Endothelial cell of umbilical vein (primary cell): ENCODE measurements around the gene RNF112. TPM values are rescaled to one million over a fixed set of nuclear protein-coding genes. Genes with fewer than 3 reads are reported as not detected.

Experiments
- BruUV-seq: library from RNA; stranded (reverse); fragments of 400-500 nt; replicated peaks from 2 replicates; lab custom pipeline; 2021; lab: Mats Ljungman, UMichigan
- CTCF ChIA-PET: fragments of 300-600, 350-600 bp; sonication (Branson Sonifier 250); formaldehyde crosslinking; loops from one replicate; lab custom pipeline; 2021; ENCODE audit warnings: antibody characterized with exemption, inconsistent platforms; lab: Charles Lee
- POLR2A ChIA-PET: fragments of 300-600, 350-600 bp; sonication (Branson Sonifier 250); formaldehyde crosslinking; loops from one replicate; lab custom pipeline; 2021; ENCODE audit warnings: antibody characterized with exemption, inconsistent platforms; lab: Charles Lee
- DNase-seq: peaks from one replicate; pipeline ENCODE4 v3.0.0-alpha.2; 2011; ENCODE audit warnings: low read depth, low spot score
- FAIRE-seq: peaks from 2 replicates; lab custom pipeline; 2011; peaks lifted over from hg19 to GRCh38; lab: Jason Lieb, UNC
- H2AFZ ChIP-seq: 2 replicates; pipeline ENCODE4 v1.6.0; 2012; ENCODE audit warnings: low read depth, low read length, control low read depth, inconsistent platforms
- H3K27ac ChIP-seq: 2 replicates; pipeline ENCODE4 v1.5.1; 2011; ENCODE audit warnings: low read depth, mild to moderate bottlenecking, control low read depth, low read length, moderate library complexity; ENCODE audit not compliant: insufficient read depth
- H3K27me3 ChIP-seq, 2 experiments: 2 replicates each; pipeline versions ENCODE4 v1.6.0 to v1.6.1; 2011; ENCODE audit warnings: low read length in 2 of 2, mixed read lengths in 1 of 2; ENCODE audit not compliant: control insufficient read depth in 2 of 2, insufficient read depth in 2 of 2
- H3K36me3 ChIP-seq, 2 experiments: 2 replicates in 1 of 2; 3 replicates in 1 of 2; pipeline ENCODE4 v1.5.1; 2011; ENCODE audit warnings: low read length in 2 of 2, mild to moderate bottlenecking in 1 of 2, moderate library complexity in 1 of 2; ENCODE audit not compliant: control insufficient read depth in 2 of 2, insufficient read depth in 2 of 2; ENCODE audit errors: extremely low read depth in 1 of 2
- H3K4me1 ChIP-seq: 3 replicates; pipeline ENCODE4 v1.5.1; 2011; ENCODE audit warnings: mild to moderate bottlenecking, low read length; ENCODE audit not compliant: control insufficient read depth, insufficient read depth; ENCODE audit errors: extremely low read depth
- H3K4me2 ChIP-seq: 2 replicates; pipeline ENCODE4 v1.6.1; 2011; ENCODE audit warnings: low read length, control low read depth, mixed read lengths; ENCODE audit not compliant: insufficient read depth
- H3K4me3 ChIP-seq, 3 experiments: fragments of 200-600 bp in 1 of 3; sonication (generic), shearing (Covaris generic) in 1 of 3; replicated peaks in 1 of 3; 2 replicates each; pipeline ENCODE4 v1.5.1; 2011 to 2016; ENCODE audit warnings: control low read depth in 3 of 3, low read length in 3 of 3, mild to moderate bottlenecking in 2 of 3, inconsistent platforms in 1 of 3, low read depth in 1 of 3, moderate library complexity in 1 of 3; ENCODE audit not compliant: insufficient read depth in 1 of 3
- H3K79me2 ChIP-seq: 2 replicates; pipeline ENCODE4 v1.6.0; 2012; ENCODE audit warnings: low read length, inconsistent platforms; ENCODE audit not compliant: control insufficient read depth, insufficient read depth
- H3K9ac ChIP-seq: replicated peaks from 2 replicates; pipeline ENCODE3; 2011; ENCODE audit warnings: low read length, control low read depth; ENCODE audit not compliant: insufficient read depth; ENCODE audit errors: extremely low read depth
- H3K9me1 ChIP-seq: replicated peaks from 3 replicates; pipeline ENCODE4 v1.6.0; 2011; ENCODE audit warnings: mild to moderate bottlenecking, low read length; ENCODE audit not compliant: control insufficient read depth, insufficient read depth; ENCODE audit errors: extremely low read depth
- H3K9me3 ChIP-seq: replicated peaks from 2 replicates; pipeline ENCODE4 v1.5.1; 2012; ENCODE audit warnings: low read length, inconsistent platforms; ENCODE audit not compliant: control insufficient read depth, insufficient read depth
- H4K20me1 ChIP-seq: replicated peaks from 2 replicates; pipeline ENCODE3; 2011; ENCODE audit warnings: mild to moderate bottlenecking, low read length; ENCODE audit not compliant: control insufficient read depth, insufficient read depth; ENCODE audit errors: extremely low read depth
- CTCF ChIP-seq, 2 donors: IDR thresholded peaks; 1 replicate in 1 of 2; 2 replicates in 1 of 2; pipeline ENCODE4 v1.5.1; 2011; ENCODE audit warnings: low read length in 2 of 2, mild to moderate bottlenecking in 2 of 2, moderate library complexity in 2 of 2, control low read depth in 1 of 2, inconsistent platforms in 1 of 2, low read depth in 1 of 2; ENCODE audit not compliant: insufficient read depth in 1 of 2; ENCODE audit errors: extremely low read depth in 1 of 2
- EZH2 ChIP-seq: IDR thresholded peaks from 2 replicates; pipeline ENCODE4 v1.6.1; 2012; ENCODE audit warnings: borderline replicate concordance, low read depth, mild to moderate bottlenecking, moderate library complexity, low read length, inconsistent platforms; ENCODE audit not compliant: severe bottlenecking
- FOS ChIP-seq: IDR thresholded peaks from 2 replicates; pipeline ENCODE4 v1.6.1; 2011; ENCODE audit warnings: mild to moderate bottlenecking, low read length, moderate library complexity, borderline replicate concordance; ENCODE audit not compliant: insufficient read depth
- GATA2 ChIP-seq: IDR thresholded peaks from 2 replicates; pipeline ENCODE4 v1.7.0; 2011; ENCODE audit warnings: low read depth, mild to moderate bottlenecking, moderate library complexity, mixed read lengths, low read length; ENCODE audit not compliant: insufficient read length, insufficient read depth
- JUN ChIP-seq: IDR thresholded peaks from 2 replicates; pipeline ENCODE4 v1.6.1; 2011; ENCODE audit warnings: borderline replicate concordance, low read depth; ENCODE audit not compliant: insufficient read length, insufficient read depth
- MAX ChIP-seq: IDR thresholded peaks from 2 replicates; pipeline ENCODE4 v1.6.1; 2011; ENCODE audit not compliant: insufficient read depth, insufficient read length
- MYC ChIP-seq: IDR thresholded peaks from one replicate; pipeline ENCODE4 v1.6.1; 2011; ENCODE audit warnings: mild to moderate bottlenecking, low read depth, low read length
- POLR2A ChIP-seq: IDR thresholded peaks from 2 replicates; pipeline ENCODE4 v1.6.1; 2012; ENCODE audit warnings: low read depth, mild to moderate bottlenecking, control low read depth, low read length
- POLR2AphosphoS5 ChIP-seq: IDR thresholded peaks from 2 replicates; pipeline ENCODE4 v1.6.1; 2012; ENCODE audit warnings: low read depth, mild to moderate bottlenecking, control low read depth, low read length, moderate library complexity; ENCODE audit not compliant: insufficient read depth
- dilution Hi-C: fragments of 300-500 bp; cut with MboI; formaldehyde crosslinking; loops from one replicate; pipeline ENCODE4 v1.15.0; 2019; ENCODE audit warnings: low sequenced_read_pairs; ENCODE audit not compliant: extremely low pct_ligation_motif_present
- intact Hi-C: fragments of 100-400 bp; cut with micrococcal nuclease; formaldehyde crosslinking; loops from one replicate; pipeline ENCODE4 v1.10.0; 2022
- polyA plus RNA-seq, 4 experiments: library from polyadenylated mRNA; depleted of rRNA in 3 of 4; stranded (reverse) in 3 of 4; unstranded in 1 of 4; fragments of >200 nt; gene quantifications; 2 replicates each; pipeline versions ENCODE4 v1.2.1 to v1.2.3, GENCODE V29; 2011 to 2012; ENCODE audit warnings: missing spikeins in 1 of 4
- total RNA-seq: library from RNA; stranded (reverse); gene quantifications from 2 replicates; pipeline ENCODE4 v1.2.3, GENCODE V29; 2021

Gene RNF112
- total and polyA plus RNA-seq, 2 donors (not counting 3 experiments of a cell fraction or from before 2014, with no cell fraction given): 0.06 to 0.11 TPM

- Histone ChIP-seq H3K9ac (no peak overlapping the region), H3K36me3 (no peaks in the 10 kb centered on the region), H3K27ac (no peak overlapping the region), H3K4me1 (peaks cover 10% of the 10 kb centered on the region), H3K4me3 (no peak overlapping the region), H3K27me3 (peaks cover under 1 to 8% of the 10 kb centered on the region in 2 experiments), H3K79me2 (no peaks in the 10 kb centered on the region), H2AFZ (no peak overlapping the region), H3K9me3 (no peaks in the 10 kb centered on the region), H3K9me1 (no peaks in the 10 kb centered on the region), H3K4me2 (no peak overlapping the region), H4K20me1 (no peaks in the 10 kb centered on the region)
- TF ChIP-seq POLR2A: no peak
- TF ChIP-seq MYC: no peak
- no peak for TF ChIP-seq EZH2
- FAIRE-seq (no peak), DNase-seq (no peak)
- POLR2A ChIA-PET: interaction anchor here (0.7 kb wide), 1 partner anchor 1124 kb away, joined by 3 read pairs; no protein-coding TSS in a partner anchor
- intact Hi-C loops: no loop called here
- CTCF ChIA-PET: interaction anchor here (1.4 to 1.9 kb wide), 2 partner anchors 49 to 365 kb away, joined by 5 read pairs; no protein-coding TSS in a partner anchor
- dilution Hi-C loops: no loop called here
- no TSS peak for BruUV-seq
These were observed 13.4 kb upstream of the RNF112 start for GRCh38 chr17:19397556-19398041.

- H4K20me1 ChIP-seq: no peaks in the 10 kb centered on the region
- H3K4me2 ChIP-seq: no peak overlapping the region
- peak overlapping the region; percentile 43 for H2AFZ ChIP-seq
- peaks cover 0 to 2% of the 10 kb centered on the region in 2 experiments for H3K27me3 ChIP-seq
- no peaks in the 10 kb centered on the region for H3K36me3 ChIP-seq
- no peaks in the 10 kb centered on the region for H3K79me2 ChIP-seq
- BruUV-seq: no TSS peak
- peak; percentile 68 for DNase-seq
- H3K4me1 ChIP-seq: peaks cover 10% of the 10 kb centered on the region
- intact Hi-C loops (no loop called here), dilution Hi-C loops (no loop called here)
- no peaks in the 10 kb centered on the region for H3K9me1 ChIP-seq
- FAIRE-seq: peak; percentile 64
- POLR2A ChIA-PET: no interaction called here
- no peak overlapping the region for H3K4me3 ChIP-seq
- CTCF ChIA-PET: interaction anchor here (1.4 to 1.9 kb wide), 2 partner anchors 49 to 364 kb away, joined by 5 read pairs; no protein-coding TSS in a partner anchor
- H3K27ac ChIP-seq: no peak overlapping the region
- no peaks in the 10 kb centered on the region for H3K9me3 ChIP-seq
- TF ChIP-seq MYC (no peak), JUN (no peak), POLR2AphosphoS5 (no peak), MAX (no peak), GATA2 (no peak), POLR2A (no peak), FOS (no peak), CTCF (IDR thresholded peaks at IDR 0.05; ENCODE audit: extremely low read depth in 1 of 2, insufficient read depth in 1 of 2, low read depth in 1 of 2, low read length in 2 of 2) (no peak), EZH2 (no peak)
- no peak overlapping the region for H3K9ac ChIP-seq
These were observed 12.5 kb upstream of the RNF112 start for GRCh38 chr17:19398301-19399181.
